Measurements from ENCODE around the gene GPR156.

DNA sequence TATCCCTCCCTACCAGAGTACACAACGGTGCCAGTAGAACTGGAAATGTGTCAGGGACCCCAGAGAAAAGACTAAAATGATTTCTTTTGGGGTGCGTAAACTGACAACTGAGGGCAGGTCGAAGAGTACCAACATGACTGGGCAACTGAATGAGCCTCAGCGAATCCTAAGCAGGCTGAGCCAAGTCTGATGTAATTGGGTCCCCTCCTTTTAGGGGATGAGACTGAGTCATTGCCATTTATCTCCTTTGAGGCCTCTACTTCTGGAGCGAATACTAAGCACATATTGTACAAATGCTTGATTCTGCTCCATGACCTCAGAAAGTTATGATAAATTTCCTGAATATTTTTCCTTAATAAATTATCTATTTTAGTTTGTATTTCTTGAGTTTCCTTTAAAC lies 17.3 kb upstream of the GPR156 start:
- TF ChIP-seq CTCF (conservative IDR thresholded peaks at IDR 0.05; ENCODE audit: low read depth, low read length) (no peak), POLR2A (IDR thresholded peaks at IDR 0.05; ENCODE audit: low read depth, low read length) (no peak), FOS (IDR thresholded peaks at IDR 0.05; ENCODE audit: low read depth, low read length) (no peak), RAD21 (IDR thresholded peaks at IDR 0.05; ENCODE audit: low read length) (no peak), SMC3 (IDR thresholded peaks at IDR 0.05; ENCODE audit: low read depth, low read length) (no peak), MXI1 (IDR thresholded peaks at IDR 0.05; ENCODE audit: borderline replicate concordance, low read depth, low read length) (no peak), CEBPB (IDR thresholded peaks at IDR 0.05; ENCODE audit: low read depth, low read length) (no peak)
- TF ChIP-seq, protein P1, sequence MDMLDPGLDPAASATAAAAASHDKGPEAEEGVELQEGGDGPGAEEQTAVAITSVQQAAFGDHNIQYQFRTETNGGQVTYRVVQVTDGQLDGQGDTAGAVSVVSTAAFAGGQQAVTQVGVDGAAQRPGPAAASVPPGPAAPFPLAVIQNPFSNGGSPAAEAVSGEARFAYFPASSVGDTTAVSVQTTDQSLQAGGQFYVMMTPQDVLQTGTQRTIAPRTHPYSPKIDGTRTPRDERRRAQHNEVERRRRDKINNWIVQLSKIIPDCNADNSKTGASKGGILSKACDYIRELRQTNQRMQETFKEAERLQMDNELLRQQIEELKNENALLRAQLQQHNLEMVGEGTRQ (IDR thresholded peaks at IDR 0.05; ENCODE audit: low read depth, low read length), result no peak
